K562 (cell line): ENCODE data around the gene LMX1B. TPM values are rescaled to one million over a fixed set of nuclear protein-coding genes. Genes with fewer than 3 reads are reported as not detected.

ENCODE experiments used
- GABPA ChIP-seq: fragments of 200-800 bp; sonication (Bioruptor generic); conservative IDR thresholded peaks from 2 replicates; pipeline ENCODE4 v1.6.1; 2016; ENCODE audit warnings: low read depth, missing genetic modification characterization, missing compliant biosample characterization
- IRF2 ChIP-seq: sonication (generic); formaldehyde crosslinking; IDR thresholded peaks from 2 replicates; pipeline ENCODE4 v1.8.1; 2022; ENCODE audit warnings: mild to moderate bottlenecking, missing genetic modification reagents
- PHB2 ChIP-seq: fragments of 450-650 bp; IDR thresholded peaks from 2 replicates; pipeline ENCODE4 v1.6.1; 2017; ENCODE audit warnings: low read depth
- TFAM ChIP-seq: fragments of 250-450 bp; sonication (Bioruptor Pico); conservative IDR thresholded peaks from 2 replicates; pipeline ENCODE4 v1.5.0; 2021; ENCODE audit warnings: mild to moderate bottlenecking, moderate library complexity
- TFE3 ChIP-seq: fragments of 450-650 bp; formaldehyde crosslinking; IDR thresholded peaks from 2 replicates; pipeline ENCODE4 v1.4.0; 2020; ENCODE audit warnings: mild to moderate bottlenecking, mixed read lengths
- ZBTB9 ChIP-seq: fragments of 450-650 bp; formaldehyde crosslinking; IDR thresholded peaks from 2 replicates; pipeline ENCODE4 v1.4.0; 2020; ENCODE audit warnings: mild to moderate bottlenecking, moderate library complexity
- ZFP30 ChIP-seq: fragments of 250-450 bp; sonication (Bioruptor Pico); IDR thresholded peaks from 2 replicates; pipeline ENCODE4 v1.8.0; 2022; ENCODE audit warnings: moderate library complexity, mild to moderate bottlenecking, inconsistent platforms, borderline replicate concordance
- ZNF121 ChIP-seq: sonication (generic); formaldehyde crosslinking; conservative IDR thresholded peaks from 2 replicates; pipeline ENCODE4 v1.8.0; 2022; ENCODE audit warnings: missing genetic modification reagents
- ZNF277 ChIP-seq: fragments of 250-450 bp; sonication (Bioruptor Pico); IDR thresholded peaks from 2 replicates; pipeline ENCODE4 v1.8.0; 2022; ENCODE audit warnings: inconsistent platforms, mild to moderate bottlenecking, moderate library complexity, borderline replicate concordance
- ZNF280A ChIP-seq: fragments of 450-650 bp; IDR thresholded peaks from 2 replicates; pipeline ENCODE4 v1.6.1; 2018; ENCODE audit warnings: mild to moderate bottlenecking, low read depth; ENCODE audit not compliant: partially characterized antibody
- polyA plus RNA-seq, 8 experiments: library from polyadenylated mRNA; depleted of rRNA in 4 of 8; stranded (reverse) in 5 of 8; unstranded in 3 of 8; fragments of >200 nt; fragmentation: Nextera tagmentation in 2 of 8; fragmentation: Illumina TruSeq in 1 of 8; extraction: Ambion mirVana in 2 of 8; extraction: Trizol in 1 of 8; gene quantifications; 2 replicates each; pipeline versions ENCODE4 v1.2.1 to v1.2.3, GENCODE V29; 2011 to 2014; ENCODE audit warnings: inconsistent platforms in 1 of 8, missing spikeins in 1 of 8
- total RNA-seq, 7 experiments: library from RNA; depleted of rRNA in 6 of 7; stranded (reverse); fragments of >200 nt in 6 of 7; fragmentation: Illumina TruSeq in 2 of 7; extraction: Trizol in 2 of 7; gene quantifications; 2 replicates each; pipeline versions ENCODE4 v1.2.1 to v1.2.3, GENCODE V29; 2011 to 2021; ENCODE audit warnings: low replicate concordance in 1 of 7
- TF ChIP-seq, protein P1 (sequence below), 2 experiments: fragments of 450-650 bp; IDR thresholded peaks; 2 replicates each; pipeline ENCODE4 v1.6.1; 2018; ENCODE audit warnings: mild to moderate bottlenecking in 2 of 2, low read depth in 1 of 2; ENCODE audit not compliant: partially characterized antibody in 2 of 2

LMX1B gene
- total and polyA plus RNA-seq, 9 of the 15 experiments (the other 6 are each of a cell fraction or from before 2014, with no cell fraction given): not detected

DNA sequence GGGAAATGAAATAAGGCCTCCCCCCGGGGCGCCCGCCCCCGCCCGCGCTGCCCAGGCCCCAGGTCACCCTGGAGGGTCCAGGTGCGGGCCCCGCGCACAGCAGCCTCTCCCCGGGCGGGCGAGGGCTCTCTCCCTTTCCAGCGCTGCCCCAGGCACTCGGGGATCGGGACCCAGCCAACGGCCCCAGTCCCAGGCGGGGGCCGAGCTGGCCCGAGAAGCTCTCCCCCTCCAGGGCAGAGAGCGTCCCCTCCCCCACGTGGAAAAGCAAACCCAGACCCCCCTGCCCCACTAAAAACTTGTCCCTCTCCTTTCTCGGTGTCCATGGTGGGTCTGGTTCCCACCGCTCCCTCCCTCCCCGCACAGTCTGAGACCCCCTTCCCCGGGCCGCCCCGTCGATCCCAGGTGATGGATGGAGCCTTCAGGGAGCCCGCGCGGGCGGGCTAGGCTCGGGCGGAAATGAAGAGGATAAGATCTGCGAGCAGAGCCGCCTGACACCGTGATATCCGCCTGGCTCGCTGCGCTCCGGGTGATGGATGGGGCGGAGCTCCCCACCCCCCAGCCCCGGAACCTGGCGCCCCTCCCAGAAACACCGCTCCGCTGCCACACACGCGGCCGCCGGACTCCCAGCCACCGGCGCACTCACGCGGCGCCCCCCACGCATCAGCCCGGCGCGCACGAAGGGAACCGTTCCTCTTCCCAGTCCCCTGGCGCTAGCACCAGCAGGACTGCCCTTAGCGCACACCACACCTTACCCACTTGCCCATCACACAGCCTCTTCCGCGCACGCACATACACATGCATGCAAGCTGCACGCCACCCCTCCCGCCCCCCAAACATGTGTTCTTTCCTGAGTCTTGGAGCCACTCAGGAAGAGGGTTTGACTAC lies 109.4 kb downstream of the LMX1B start (continued):
- TF ChIP-seq, protein P1, sequence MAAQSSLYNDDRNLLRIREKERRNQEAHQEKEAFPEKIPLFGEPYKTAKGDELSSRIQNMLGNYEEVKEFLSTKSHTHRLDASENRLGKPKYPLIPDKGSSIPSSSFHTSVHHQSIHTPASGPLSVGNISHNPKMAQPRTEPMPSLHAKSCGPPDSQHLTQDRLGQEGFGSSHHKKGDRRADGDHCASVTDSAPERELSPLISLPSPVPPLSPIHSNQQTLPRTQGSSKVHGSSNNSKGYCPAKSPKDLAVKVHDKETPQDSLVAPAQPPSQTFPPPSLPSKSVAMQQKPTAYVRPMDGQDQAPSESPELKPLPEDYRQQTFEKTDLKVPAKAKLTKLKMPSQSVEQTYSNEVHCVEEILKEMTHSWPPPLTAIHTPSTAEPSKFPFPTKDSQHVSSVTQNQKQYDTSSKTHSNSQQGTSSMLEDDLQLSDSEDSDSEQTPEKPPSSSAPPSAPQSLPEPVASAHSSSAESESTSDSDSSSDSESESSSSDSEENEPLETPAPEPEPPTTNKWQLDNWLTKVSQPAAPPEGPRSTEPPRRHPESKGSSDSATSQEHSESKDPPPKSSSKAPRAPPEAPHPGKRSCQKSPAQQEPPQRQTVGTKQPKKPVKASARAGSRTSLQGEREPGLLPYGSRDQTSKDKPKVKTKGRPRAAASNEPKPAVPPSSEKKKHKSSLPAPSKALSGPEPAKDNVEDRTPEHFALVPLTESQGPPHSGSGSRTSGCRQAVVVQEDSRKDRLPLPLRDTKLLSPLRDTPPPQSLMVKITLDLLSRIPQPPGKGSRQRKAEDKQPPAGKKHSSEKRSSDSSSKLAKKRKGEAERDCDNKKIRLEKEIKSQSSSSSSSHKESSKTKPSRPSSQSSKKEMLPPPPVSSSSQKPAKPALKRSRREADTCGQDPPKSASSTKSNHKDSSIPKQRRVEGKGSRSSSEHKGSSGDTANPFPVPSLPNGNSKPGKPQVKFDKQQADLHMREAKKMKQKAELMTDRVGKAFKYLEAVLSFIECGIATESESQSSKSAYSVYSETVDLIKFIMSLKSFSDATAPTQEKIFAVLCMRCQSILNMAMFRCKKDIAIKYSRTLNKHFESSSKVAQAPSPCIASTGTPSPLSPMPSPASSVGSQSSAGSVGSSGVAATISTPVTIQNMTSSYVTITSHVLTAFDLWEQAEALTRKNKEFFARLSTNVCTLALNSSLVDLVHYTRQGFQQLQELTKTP (IDR thresholded peaks at IDR 0.05; ENCODE audit: low read depth in 1 of 2, partially characterized antibody in 2 of 2): no peak
- TF ChIP-seq TFE3 (CRISPR knock-in tag) (no peak), ZBTB9 (CRISPR knock-in tag) (no peak; the same call in 1 of the 2 replicates), ZNF121 (CRISPR knock-in tag) (no peak), ZNF280A (no peak), GABPA (tag) (peak; percentile 68), ZFP30 (CRISPR knock-in tag) (no peak), IRF2 (CRISPR knock-in tag) (no peak), ZNF277 (CRISPR knock-in tag) (no peak), TFAM (CRISPR knock-in tag) (no peak), PHB2 (no peak)
